ENCODE data around the gene GLP2R. TPM values are rescaled to one million over a fixed set of nuclear protein-coding genes. Genes with fewer than 3 reads are reported as not detected.

The GLP2R gene
- total RNA-seq, 1 donor from 2014 or later = not detected

- DNase-seq = no peak
- no peaks in the 10 kb centered on the region for H3K4me1 Mint-ChIP-seq (ENCODE audit: low read depth, unreplicated experiment)
- peaks cover 2% of the 10 kb centered on the region for H3K27me3 Mint-ChIP-seq (ENCODE audit: unreplicated experiment)
- H3K36me3 Mint-ChIP-seq (ENCODE audit: unreplicated experiment) = peaks cover 5% of the 10 kb centered on the region
- H3K9me3 Mint-ChIP-seq (ENCODE audit: unreplicated experiment) = peaks cover 2% of the 10 kb centered on the region
- no peak overlapping the region for H3K27ac Mint-ChIP-seq (ENCODE audit: unreplicated experiment)
- no peak overlapping the region for H3K4me3 Mint-ChIP-seq (ENCODE audit: unreplicated experiment)
- no peak for TF ChIP-seq CTCF (IDR thresholded peaks at IDR 0.05; ENCODE audit: partially characterized antibody, unreplicated experiment)
Observed at GRCh38 chr17:9837551-9838471, 12.1 kb downstream of the GLP2R start.

- peaks cover 3% of the 10 kb centered on the region for H3K27me3 Mint-ChIP-seq (ENCODE audit: unreplicated experiment)
- no peak overlapping the region for H3K4me3 Mint-ChIP-seq (ENCODE audit: unreplicated experiment)
- H3K4me1 Mint-ChIP-seq (ENCODE audit: low read depth, unreplicated experiment) = no peaks in the 10 kb centered on the region
- no peak overlapping the region for H3K27ac Mint-ChIP-seq (ENCODE audit: unreplicated experiment)
- H3K9me3 Mint-ChIP-seq (ENCODE audit: unreplicated experiment) = peaks cover 2% of the 10 kb centered on the region
- DNase-seq = no peak
- H3K36me3 Mint-ChIP-seq (ENCODE audit: unreplicated experiment) = peaks cover 5% of the 10 kb centered on the region
- TF ChIP-seq CTCF (IDR thresholded peaks at IDR 0.05; ENCODE audit: partially characterized antibody, unreplicated experiment) = no peak
Observed at GRCh38 chr17:9839433-9839832, 13.7 kb downstream of the GLP2R start.

GRCh38 chr17:9842057-9842758, 16.5 kb downstream of the GLP2R start:
- Mint-ChIP-seq H3K9me3 (ENCODE audit: unreplicated experiment) (peaks cover 2% of the 10 kb centered on the region), H3K27ac (ENCODE audit: unreplicated experiment) (no peak overlapping the region), H3K27me3 (ENCODE audit: unreplicated experiment) (peaks cover 3% of the 10 kb centered on the region), H3K4me3 (ENCODE audit: unreplicated experiment) (no peak overlapping the region), H3K36me3 (ENCODE audit: unreplicated experiment) (peaks cover 5% of the 10 kb centered on the region), H3K4me1 (ENCODE audit: low read depth, unreplicated experiment) (no peaks in the 10 kb centered on the region)
- DNase-seq = no peak
- TF ChIP-seq CTCF (IDR thresholded peaks at IDR 0.05; ENCODE audit: partially characterized antibody, unreplicated experiment) = no peak

- H3K4me3 Mint-ChIP-seq (ENCODE audit: unreplicated experiment) = no peak overlapping the region
- peaks cover 5% of the 10 kb centered on the region for H3K36me3 Mint-ChIP-seq (ENCODE audit: unreplicated experiment)
- no peak overlapping the region for H3K27ac Mint-ChIP-seq (ENCODE audit: unreplicated experiment)
- H3K27me3 Mint-ChIP-seq (ENCODE audit: unreplicated experiment) = peaks cover 2% of the 10 kb centered on the region
- peaks cover 2% of the 10 kb centered on the region for H3K9me3 Mint-ChIP-seq (ENCODE audit: unreplicated experiment)
- no peak for DNase-seq
- no peak for TF ChIP-seq CTCF (IDR thresholded peaks at IDR 0.05; ENCODE audit: partially characterized antibody, unreplicated experiment)
- no peaks in the 10 kb centered on the region for H3K4me1 Mint-ChIP-seq (ENCODE audit: low read depth, unreplicated experiment)
Observed at GRCh38 chr17:9843152-9844010, 17.7 kb downstream of the GLP2R start.
